K562 (cell line): ENCODE results near the gene CCNI. TPM values are rescaled to one million over a fixed set of nuclear protein-coding genes. Genes with fewer than 3 reads are reported as not detected.

Experiments used
- ATAC-seq: fragments of 200-7000 bp; cut with Tn5 transposase; 3 replicates; pipeline ENCODE4 v1.9.1; 2020; ENCODE audit warnings: moderate library complexity
- BruUV-seq: library from RNA; stranded (reverse); fragments of 400-500 nt; replicated peaks from 2 replicates; lab custom pipeline; 2021; lab: Mats Ljungman, UMichigan
- CTCF ChIA-PET: fragments of 300-600 bp; formaldehyde crosslinking; extraction: SDS; loops from one replicate; lab custom pipeline; 2021; ENCODE audit warnings: low intra/inter-chr PET ratio; lab: Yijun Ruan, JAX
- POLR2A ChIA-PET: fragments of 300-600, 350-650 bp; sonication (Branson Sonifier 250); formaldehyde crosslinking; extraction: SDS; loops from one replicate; lab custom pipeline; 2021; ENCODE audit warnings: antibody characterized with exemption, inconsistent platforms; lab: Yijun Ruan, JAX
- DNase-seq, 4 experiments: peaks; one replicate each; pipeline versions ENCODE4 v3.0.0 to v3.0.0-alpha.2; 2011 to 2018; ENCODE audit warnings: low spot score in 3 of 4, mixed read lengths in 3 of 4; ENCODE audit errors: extremely low read depth in 1 of 4
- FAIRE-seq: peaks from 2 replicates; lab custom pipeline; 2011; peaks lifted over from hg19 to GRCh38; lab: Jason Lieb, UNC
- H2AFZ ChIP-seq: 2 replicates; pipeline ENCODE4 v1.6.0; 2011; ENCODE audit warnings: low read depth, low read length, control low read depth, inconsistent platforms
- H3K27ac ChIP-seq: fragments of 200-600 bp; 3 replicates; pipeline ENCODE4 v1.8.0; 2011; ENCODE audit warnings: low read depth, mild to moderate bottlenecking, control low read depth, inconsistent platforms, low read length, moderate library complexity, mixed read lengths; ENCODE audit errors: extremely low read depth
- H3K27me3 ChIP-seq, 2 experiments: fragments of 300-600 bp in 1 of 2; 2 replicates in 1 of 2; 3 replicates in 1 of 2; pipeline versions ENCODE4 v1.6.0 to v1.8.0; 2011; ENCODE audit warnings: inconsistent platforms in 2 of 2, low read length in 2 of 2, mild to moderate bottlenecking in 1 of 2, mixed read lengths in 1 of 2, moderate library complexity in 1 of 2; ENCODE audit not compliant: control insufficient read depth in 2 of 2, insufficient read depth in 2 of 2
- H3K36me3 ChIP-seq: fragments of 300-600 bp; 3 replicates; pipeline ENCODE4 v1.8.0; 2011; ENCODE audit warnings: mild to moderate bottlenecking, low read length, inconsistent platforms; ENCODE audit not compliant: control insufficient read depth, insufficient read depth
- H3K4me1 ChIP-seq, 2 experiments: fragments of 200-600 bp in 1 of 2; replicated peaks in 1 of 2; 2 replicates in 1 of 2; 3 replicates in 1 of 2; pipeline versions ENCODE4 v1.5.1 to v1.8.0; 2011; ENCODE audit warnings: inconsistent platforms in 2 of 2, low read length in 2 of 2, mild to moderate bottlenecking in 1 of 2, mixed read lengths in 1 of 2, moderate library complexity in 1 of 2; ENCODE audit not compliant: control insufficient read depth in 2 of 2, insufficient read depth in 2 of 2
- H3K4me2 ChIP-seq: 2 replicates; pipeline ENCODE4 v1.6.1; 2011; ENCODE audit warnings: low read length, control low read depth, inconsistent platforms, mixed read lengths; ENCODE audit not compliant: insufficient read depth
- H3K4me3 ChIP-seq: fragments of 200-600 bp; sonication (generic), shearing (Covaris generic); 2 replicates; pipeline ENCODE4 v1.5.1; 2016; ENCODE audit warnings: control low read depth, inconsistent platforms
- H3K79me2 ChIP-seq: fragments of 200-600 bp; 3 replicates; pipeline ENCODE4 v1.8.0; 2011; ENCODE audit warnings: low read length, inconsistent platforms; ENCODE audit not compliant: control insufficient read depth, insufficient read depth
- H3K9ac ChIP-seq, 2 experiments: 2 replicates each; pipeline versions ENCODE4 v1.6.0 to v1.6.1; 2011; ENCODE audit warnings: low read depth in 2 of 2, low read length in 2 of 2, control low read depth in 1 of 2, inconsistent platforms in 1 of 2, mild to moderate bottlenecking in 1 of 2, mixed read lengths in 1 of 2; ENCODE audit not compliant: insufficient read depth in 1 of 2
- H3K9me1 ChIP-seq: one replicate; pipeline ENCODE4 v1.6.0; 2011; ENCODE audit warnings: inconsistent platforms, mild to moderate bottlenecking, low read length, moderate library complexity; ENCODE audit not compliant: control insufficient read depth, insufficient read depth
- H3K9me3 ChIP-seq: replicated peaks from 2 replicates; pipeline ENCODE4 v1.5.1; 2011; ENCODE audit warnings: low read depth, low read length, inconsistent platforms; ENCODE audit not compliant: control insufficient read depth, insufficient read depth
- H4K20me1 ChIP-seq: replicated peaks from 2 replicates; pipeline ENCODE4 v1.6.1; 2011; ENCODE audit warnings: low read length, inconsistent platforms, mixed read lengths; ENCODE audit not compliant: control insufficient read depth, insufficient read depth
- BCOR ChIP-seq: fragments of 450-650 bp; IDR thresholded peaks from 2 replicates; pipeline ENCODE4 v1.6.1; 2016
- EHMT2 ChIP-seq: fragments of 450-650 bp; IDR thresholded peaks from 2 replicates; pipeline ENCODE4 v1.6.1; 2018; ENCODE audit warnings: antibody characterized with exemption
- KDM1A ChIP-seq, 2 experiments: fragments of 450-650 bp; IDR thresholded peaks; 2 replicates each; pipeline ENCODE4 v1.6.1; 2016; ENCODE audit warnings: mild to moderate bottlenecking in 2 of 2
- KDM5B ChIP-seq: fragments of 200-600 bp; sonication (generic); IDR thresholded peaks from 2 replicates; pipeline ENCODE4 v1.6.1; 2012; ENCODE audit warnings: low read depth, mild to moderate bottlenecking, moderate library complexity, low read length, control low read depth, inconsistent platforms; ENCODE audit not compliant: insufficient replicate concordance
- RBM25 ChIP-seq: fragments of 200-400 bp; formaldehyde crosslinking; IDR thresholded peaks from 2 replicates; pipeline ENCODE4 v1.6.1; 2018; ENCODE audit warnings: low read length, low read depth, moderate library complexity; ENCODE audit not compliant: severe bottlenecking
- SP1 ChIP-seq: sonication (generic); formaldehyde crosslinking; IDR thresholded peaks from 2 replicates; pipeline ENCODE4 v1.8.1; 2022; ENCODE audit warnings: mild to moderate bottlenecking, missing genetic modification reagents
- WGBS: fragments of 100-300 bp; shearing (Covaris generic); methylation state at CpG from one replicate; pipeline ENCODE4 v1.1.6; 2016; ENCODE audit warnings: low coverage, mixed read lengths; ENCODE audit not compliant: insufficient coverage; ENCODE audit errors: missing lambda C conversion rate; 5-methylcytosine and 5-hydroxymethylcytosine counted together
- in situ Hi-C: fragments of 300-500 bp; cut with MboI; formaldehyde crosslinking; loops from 4 replicates; pipeline ENCODE4 v1.15.0; 2018; ENCODE audit warnings: inconsistent platforms, mixed read lengths
- intact Hi-C: fragments of 100-400 bp; cut with micrococcal nuclease; formaldehyde crosslinking; loops from 2 replicates; pipeline ENCODE4 v1.14.2; 2022
- polyA plus RNA-seq, 8 experiments: library from polyadenylated mRNA; depleted of rRNA in 4 of 8; stranded (reverse) in 5 of 8; unstranded in 3 of 8; fragments of >200 nt; fragmentation: Nextera tagmentation in 2 of 8; fragmentation: Illumina TruSeq in 1 of 8; extraction: Ambion mirVana in 2 of 8; extraction: Trizol in 1 of 8; gene quantifications; 2 replicates each; pipeline versions ENCODE4 v1.2.1 to v1.2.3, GENCODE V29; 2011 to 2014; ENCODE audit warnings: inconsistent platforms in 1 of 8, missing spikeins in 1 of 8
- total RNA-seq, 7 experiments: library from RNA; depleted of rRNA in 6 of 7; stranded (reverse); fragments of >200 nt in 6 of 7; fragmentation: Illumina TruSeq in 2 of 7; extraction: Trizol in 2 of 7; gene quantifications; 2 replicates each; pipeline versions ENCODE4 v1.2.1 to v1.2.3, GENCODE V29; 2011 to 2021; ENCODE audit warnings: low replicate concordance in 1 of 7

CCNI gene
- total and polyA plus RNA-seq, 9 of the 15 experiments (the other 6 are each of a cell fraction or from before 2014, with no cell fraction given) = 43.3 to 159 (median 98.5) TPM

DNA sequence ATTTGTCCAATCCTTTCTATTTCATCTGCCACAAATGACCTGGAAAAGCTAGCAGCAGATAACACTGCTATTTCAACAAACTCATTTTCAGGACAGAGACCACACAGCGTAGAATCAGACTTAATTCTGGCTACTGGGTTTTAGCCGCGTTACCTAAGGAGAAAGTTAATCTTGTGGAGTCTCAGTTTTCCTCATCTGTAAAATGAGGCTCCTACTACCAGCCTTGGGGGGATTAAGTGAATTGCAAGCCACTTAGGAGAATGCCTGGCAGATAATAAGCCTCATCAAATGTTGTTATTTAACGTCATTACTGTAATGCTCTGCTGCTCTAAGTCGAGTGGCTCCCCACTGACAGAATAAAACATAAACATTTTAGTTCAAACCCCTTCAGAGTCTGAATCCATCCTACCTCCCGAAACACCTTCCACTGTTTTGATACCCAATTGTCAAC is 1.4 kb downstream of the CCNI start:
- H3K27ac ChIP-seq = peak overlapping the region; percentile 53
- intact Hi-C loops = loop anchor here (2.0 kb wide), 1 partner anchor 82 kb away; the partner anchor contains the start of gene CCNG2
- peaks cover 3% of the 10 kb centered on the region in 2 experiments; a peak in 2 of 5 replicates for H3K4me1 ChIP-seq
- in situ Hi-C loops = no loop called here
- H3K9me1 ChIP-seq = no peaks in the 10 kb centered on the region
- ChIA-PET CTCF (no interaction called here), POLR2A (interaction anchor here (0.6 to 1.4 kb wide), 4 partner anchors 9 to 137 kb away, joined by 3 to 5 read pairs (median 3); no protein-coding TSS in a partner anchor)
- TF ChIP-seq EHMT2 = no peak
- TF ChIP-seq SP1 (CRISPR knock-in tag) = 0 out of 2 replicates have a peak, but pooled peaks have one; percentile 15
- TF ChIP-seq KDM5B = peak; percentile 2
- peak; percentile 40 for TF ChIP-seq RBM25
- peak in 1 of 2 experiments; percentile 36; a peak in 1 of 4 replicates for TF ChIP-seq KDM1A (IDR thresholded peaks at IDR 0.05)
- peak; percentile 20; the same call in 1 of the 2 replicates for TF ChIP-seq BCOR
- H3K4me2 ChIP-seq = peak overlapping the region; percentile 99
- ATAC-seq (no peak), FAIRE-seq (no peak), DNase-seq (no peak)
- TSS peak; percentile 40 for BruUV-seq
- H3K36me3 ChIP-seq = peaks cover 2% of the 10 kb centered on the region; the same call in 1 of the 3 replicates
- peak overlapping the region; percentile 41 to 99; a peak in 3 of 4 replicates for H3K9ac ChIP-seq
- no peak overlapping the region for H2AFZ ChIP-seq
- WGBS = 0% methylated on average over 6 of the region's 6 CpGs
- H3K27me3 ChIP-seq = no peaks in the 10 kb centered on the region
- H4K20me1 ChIP-seq = peaks cover 19% of the 10 kb centered on the region
- H3K79me2 ChIP-seq = peaks cover 69% of the 10 kb centered on the region
- H3K4me3 ChIP-seq = peak overlapping the region; percentile 81
- H3K9me3 ChIP-seq = peaks cover 4% of the 10 kb centered on the region
